Measurements from ENCODE around the gene CLSTN3.
"Not testable (repeated sequence)": the region's sequence is repeated elsewhere in the genome, so short reads cannot be mapped to it uniquely, and the experiment has no call there.

Gene CLSTN3

DNA sequence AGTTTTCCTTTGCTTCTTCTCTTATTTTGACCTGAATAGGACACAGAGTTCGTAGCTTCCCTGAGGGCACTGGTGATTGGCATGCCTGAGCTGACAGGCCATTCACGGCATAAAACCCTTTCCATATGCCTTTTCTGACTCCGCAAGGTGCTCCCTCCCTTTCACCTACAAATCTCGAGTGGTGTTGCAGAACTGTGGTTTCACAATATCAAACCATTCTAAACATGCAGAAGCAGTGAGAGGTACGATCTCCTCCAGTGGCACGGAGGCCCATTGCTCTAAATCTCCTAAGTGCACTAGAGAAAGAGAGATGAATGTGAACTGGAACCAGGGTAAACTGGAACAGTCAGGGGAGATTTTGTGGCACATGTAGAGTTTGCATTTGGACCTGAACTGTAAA is 23.9 kb downstream of the CLSTN3 start:
- DNase-seq, result no peak

DNA sequence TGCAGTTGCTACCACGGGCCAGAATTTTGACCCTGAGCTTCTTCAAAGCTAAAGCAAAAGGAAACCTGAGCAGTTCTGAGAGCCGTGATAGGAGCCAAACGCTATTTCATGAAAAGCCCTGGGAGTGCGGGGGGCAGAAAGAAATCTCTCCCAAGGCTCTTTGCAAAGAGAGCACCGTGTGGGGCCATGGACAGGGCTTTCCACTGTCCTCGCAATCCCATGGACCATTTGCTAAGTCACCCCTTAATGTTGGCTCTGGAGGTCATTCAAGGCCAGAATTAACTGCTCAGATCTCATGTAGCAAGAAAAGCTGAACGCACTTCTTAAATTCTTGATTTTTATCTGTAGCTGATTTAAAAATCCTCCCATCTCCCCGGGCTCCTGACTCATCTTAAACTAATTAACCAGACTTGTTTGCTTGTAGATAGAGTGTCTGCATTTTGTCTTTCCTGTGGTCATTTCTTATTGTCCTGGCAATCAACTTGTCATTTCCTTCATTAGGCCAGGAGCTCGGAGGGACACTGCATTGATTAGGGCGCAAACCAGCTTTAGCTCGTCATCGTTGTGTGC is 24.8 kb downstream of the CLSTN3 start:
- no peak for DNase-seq

DNA sequence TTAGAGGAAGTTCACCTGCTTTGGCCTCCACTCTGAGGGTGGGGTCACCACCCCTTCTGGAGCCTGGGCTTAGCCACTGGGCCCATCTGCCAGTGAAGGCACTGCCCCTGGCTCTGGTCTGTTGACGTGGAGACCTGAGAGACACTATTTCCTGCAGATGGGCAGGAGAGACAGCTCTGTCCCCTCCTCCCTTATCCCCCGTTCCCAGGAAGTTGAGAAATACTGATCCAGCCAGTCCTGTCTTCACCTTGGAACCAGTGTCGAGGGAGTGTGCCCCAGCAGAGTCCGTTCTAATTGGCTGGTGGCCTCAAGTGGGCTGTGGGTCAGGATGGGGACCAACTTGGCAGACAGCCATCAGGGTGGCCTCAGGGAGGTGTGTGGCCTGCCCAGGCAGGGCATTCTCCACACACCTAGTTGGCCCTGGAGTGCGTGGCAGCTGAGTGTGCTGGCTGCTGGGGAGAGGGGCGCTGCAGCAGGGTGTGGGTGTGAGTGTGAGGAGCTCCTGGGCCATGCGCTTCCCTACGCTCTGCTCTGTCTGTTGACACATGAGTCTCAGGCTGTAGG is 25.4 kb downstream of the CLSTN3 start:
- no peak for DNase-seq

DNA sequence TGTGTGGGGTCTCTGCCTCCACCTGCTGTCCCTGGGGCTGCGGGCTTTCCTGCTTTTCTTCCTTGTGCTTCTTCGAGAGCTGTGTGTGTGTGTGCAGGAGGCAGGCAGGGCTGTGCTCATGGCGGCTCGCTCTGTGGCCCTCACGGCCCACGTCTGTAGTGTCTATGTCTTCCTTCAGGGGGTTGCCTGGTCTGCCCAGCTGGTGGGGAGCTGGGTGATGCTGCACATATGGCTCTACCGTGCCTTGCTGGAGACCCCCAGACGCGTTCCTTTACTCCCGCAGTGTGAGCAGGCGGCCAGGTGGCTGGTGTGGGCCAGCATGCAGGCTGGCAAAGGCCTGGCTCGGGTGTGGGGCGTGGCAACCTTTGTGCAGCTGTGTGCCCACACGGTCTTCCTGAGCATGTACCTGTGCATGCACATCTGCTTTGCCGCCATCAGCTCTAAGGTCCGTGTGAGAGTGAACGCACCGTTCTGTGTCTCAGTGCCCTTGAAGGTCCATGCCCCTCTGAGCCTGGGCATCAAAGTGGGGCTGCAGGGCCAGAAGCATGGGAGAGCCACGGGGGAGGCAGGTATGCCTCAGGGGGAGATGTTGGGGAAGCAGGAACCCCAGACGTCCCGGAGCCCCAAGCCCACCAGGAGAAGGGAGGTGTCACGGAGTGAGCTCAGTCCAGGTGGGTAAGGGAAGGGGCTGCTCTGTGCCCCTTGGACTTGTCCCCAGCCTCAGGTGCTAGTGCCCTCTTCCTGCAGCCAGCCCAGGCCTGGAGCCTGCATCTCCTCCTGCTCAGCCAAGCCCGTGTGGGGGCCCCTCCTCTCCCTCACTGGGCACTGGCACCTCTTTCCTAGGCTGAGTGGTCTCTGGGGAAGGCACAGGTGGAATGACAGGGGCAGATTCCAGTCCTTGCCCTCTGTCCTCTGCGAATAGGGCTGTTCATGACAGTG is 26.4 kb downstream of the CLSTN3 start:
- no peak for DNase-seq

DNA sequence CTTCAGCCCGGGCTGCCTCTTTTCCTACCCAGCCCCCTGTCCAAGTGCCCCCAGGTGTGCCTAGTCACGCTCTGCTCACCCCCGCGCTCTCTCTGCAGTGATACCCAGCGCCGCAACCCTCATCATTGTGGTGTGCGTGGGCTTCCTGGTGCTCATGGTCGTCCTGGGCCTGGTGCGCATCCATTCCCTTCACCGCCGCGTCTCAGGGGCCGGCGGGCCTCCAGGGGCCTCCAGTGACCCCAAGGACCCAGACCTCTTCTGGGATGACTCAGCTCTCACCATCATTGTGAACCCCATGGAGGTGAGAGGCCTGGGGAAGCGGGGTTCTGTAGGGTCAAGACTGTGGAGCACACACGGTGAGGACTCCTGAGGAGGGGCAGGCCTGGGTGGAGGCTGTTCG is 27.2 kb downstream of the CLSTN3 start:
- DNase-seq, result no peak

DNA sequence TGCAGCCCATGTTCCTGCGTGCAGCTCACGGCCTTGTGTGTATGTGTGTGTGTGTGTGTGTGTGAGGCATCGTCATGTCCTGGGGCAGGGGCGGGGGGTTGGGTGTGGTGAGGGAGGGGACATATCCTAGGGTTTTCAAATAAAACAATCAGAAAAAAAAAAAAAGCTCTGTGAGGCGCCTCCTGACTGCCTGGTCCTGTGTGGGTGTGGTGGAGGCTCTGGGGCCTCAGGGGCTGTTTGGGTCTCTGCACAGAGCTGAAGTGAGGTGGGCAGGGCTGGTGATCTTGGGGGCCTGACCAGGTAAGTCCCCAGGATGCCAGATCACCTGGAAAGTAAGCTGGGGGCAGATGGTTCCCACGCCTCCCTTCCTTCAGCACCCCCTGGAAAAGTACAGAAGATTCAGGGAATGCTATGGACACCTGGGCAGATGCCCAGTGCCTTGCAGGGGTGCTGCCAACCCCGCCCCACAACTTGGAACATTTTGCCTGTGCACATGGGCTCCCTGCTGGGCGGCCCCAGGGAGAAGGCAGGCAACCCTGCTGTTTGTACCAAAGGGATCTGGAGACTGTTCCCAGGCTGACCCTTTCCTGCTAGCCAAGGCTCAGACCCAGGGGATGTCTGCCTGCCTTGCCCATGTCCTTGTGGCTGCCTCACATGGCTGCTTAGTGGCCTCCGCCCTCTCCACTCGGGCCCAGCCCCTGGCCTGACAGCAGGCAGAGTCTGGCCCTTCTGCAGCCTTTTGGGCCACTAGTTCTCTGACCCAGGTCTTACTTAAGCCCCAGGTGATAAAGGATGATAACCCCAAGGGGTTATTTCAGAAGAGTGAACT is 28.8 kb downstream of the CLSTN3 start:
- no peak for DNase-seq

DNA sequence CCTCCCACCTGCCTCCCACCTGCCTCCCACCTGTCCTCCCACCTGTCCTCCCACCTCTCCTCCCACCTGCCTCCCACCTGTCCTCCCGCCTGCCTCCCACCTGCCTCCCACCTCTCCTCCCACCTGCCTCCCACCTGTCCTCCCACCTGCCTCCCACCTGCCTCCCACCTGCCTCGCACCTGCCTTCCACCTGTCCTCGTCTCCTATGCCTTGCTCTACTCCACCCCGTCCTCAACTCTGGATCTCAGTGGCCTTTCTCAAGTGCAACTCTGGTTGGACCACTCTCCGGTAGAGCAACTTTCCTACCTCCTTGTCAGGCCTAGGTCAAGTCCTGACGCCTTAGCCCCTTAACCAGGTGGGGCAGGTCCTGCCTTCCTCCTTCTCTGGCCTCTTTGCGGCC is 30.0 kb downstream of the CLSTN3 start:
- DNase-seq, result no peak

DNA sequence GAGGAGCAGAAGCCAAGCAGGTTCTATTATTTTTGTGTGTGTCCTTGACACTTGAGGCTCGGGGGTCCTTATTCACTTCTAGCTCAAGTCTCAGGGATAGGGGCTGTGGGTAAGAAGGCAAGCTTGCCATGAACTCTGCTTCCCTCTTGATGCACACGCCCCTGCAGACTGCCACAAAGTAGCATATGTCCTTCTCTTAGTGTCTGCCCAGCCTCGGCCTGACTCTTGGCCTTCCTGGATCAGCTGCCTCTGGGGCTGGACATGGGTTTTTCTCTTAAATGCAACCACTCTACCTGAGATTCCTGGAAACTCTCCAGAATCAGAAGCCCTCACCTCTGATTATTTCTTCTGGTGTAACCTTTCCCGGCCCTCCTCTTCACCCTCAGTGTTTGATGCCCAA is 31.2 kb downstream of the CLSTN3 start:
- no peak for DNase-seq

DNA sequence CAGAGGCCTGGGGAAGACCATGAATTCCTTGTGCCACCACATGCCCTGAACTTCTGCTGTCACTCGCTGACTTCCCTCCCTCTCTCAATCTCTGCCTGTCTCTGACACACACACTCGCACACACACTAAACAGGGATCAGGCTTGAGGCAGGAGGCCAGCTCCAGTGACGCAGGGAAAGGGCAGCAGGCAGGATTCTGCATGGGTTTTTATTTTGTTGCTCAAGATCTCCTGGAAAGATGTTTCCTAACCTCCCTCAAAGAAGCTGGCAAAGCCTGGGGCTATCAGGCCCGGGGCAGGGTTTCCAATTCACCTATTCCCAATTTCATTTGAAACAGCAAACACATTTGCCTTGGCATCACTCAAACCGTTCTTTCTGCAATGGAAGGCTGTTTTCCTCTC is 31.6 kb downstream of the CLSTN3 start:
- no peak for DNase-seq

DNA sequence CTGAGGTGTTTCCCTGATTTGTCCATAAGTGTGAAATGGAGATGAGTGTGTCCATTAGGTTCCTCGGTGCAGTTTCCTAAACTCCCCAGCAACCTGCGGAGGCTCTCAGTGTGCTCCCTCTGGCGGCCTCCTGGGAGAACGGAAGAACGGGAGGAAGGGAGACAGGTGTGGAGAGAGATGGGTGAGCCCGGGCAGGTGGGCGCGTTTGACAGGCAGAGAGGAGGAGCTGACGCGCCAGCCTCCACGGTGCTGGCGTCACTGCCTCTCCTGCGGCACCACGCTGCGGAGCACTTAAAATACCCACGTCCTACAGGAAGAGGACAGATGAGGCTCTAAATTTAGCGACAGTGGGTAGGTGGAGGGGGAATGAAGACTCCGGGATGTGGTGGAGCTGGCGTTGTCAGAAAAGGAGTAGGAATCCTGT is 32.5 kb downstream of the CLSTN3 start:
- DNase-seq, result peak; percentile 24 to 62

DNA sequence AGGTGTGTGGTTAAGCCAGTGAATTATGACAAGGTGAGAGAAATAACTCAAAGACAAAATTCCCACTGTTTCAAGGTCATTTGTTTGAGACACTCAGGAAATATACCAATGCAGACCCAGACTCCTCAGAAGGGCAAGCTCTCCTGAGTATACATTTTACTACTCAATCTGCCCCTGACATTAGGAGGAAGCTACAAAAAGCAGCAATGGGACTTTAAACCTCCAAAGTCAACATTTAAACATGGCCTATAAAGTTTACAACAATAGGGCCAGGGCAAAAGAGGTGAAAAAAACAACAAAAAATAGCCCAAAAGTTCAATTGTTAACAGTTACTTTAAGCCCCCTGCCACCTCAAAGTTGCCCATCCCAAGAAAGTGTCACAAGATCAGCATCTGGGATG is 39.8 kb downstream of the CLSTN3 start:
- DNase-seq, result no peak

DNA sequence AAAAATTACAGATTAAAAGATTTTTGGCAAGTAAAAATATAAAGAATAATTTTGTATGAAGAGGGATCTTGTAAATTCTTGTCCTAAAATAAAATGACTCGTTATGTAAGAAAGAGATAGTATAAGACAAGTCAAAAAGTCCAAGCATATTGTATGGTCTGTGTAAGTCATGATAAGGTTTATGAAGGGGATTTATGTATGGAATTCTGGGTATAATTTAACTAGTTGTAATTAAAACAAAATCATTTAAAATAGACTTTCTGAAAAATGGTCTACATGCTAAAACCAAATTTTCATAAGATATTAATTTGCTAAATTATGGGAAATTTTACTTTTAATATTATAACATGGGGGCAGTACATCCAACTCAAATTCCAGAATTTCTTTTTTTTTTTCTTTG is 41.7 kb downstream of the CLSTN3 start:
- DNase-seq, result no peak

DNA sequence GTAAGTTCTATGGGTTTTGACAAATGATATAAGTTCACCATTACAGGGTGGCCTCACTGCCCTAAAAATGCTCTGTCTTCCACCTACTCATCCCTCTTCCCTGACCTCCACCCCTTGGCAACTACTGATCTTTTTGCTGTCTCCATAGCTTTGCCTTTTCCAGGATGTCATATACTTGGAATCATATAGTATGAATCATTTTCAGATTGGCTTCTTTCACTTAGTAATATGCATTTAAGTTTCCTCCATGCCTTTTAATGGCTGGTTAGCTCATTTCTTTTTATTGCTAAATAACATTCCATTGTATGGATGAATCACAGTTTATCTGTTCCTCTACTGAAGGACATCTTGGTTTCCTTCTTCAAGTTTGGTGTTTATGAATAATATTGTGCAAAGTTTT is 45.3 kb downstream of the CLSTN3 start:
- no peak for DNase-seq

DNA sequence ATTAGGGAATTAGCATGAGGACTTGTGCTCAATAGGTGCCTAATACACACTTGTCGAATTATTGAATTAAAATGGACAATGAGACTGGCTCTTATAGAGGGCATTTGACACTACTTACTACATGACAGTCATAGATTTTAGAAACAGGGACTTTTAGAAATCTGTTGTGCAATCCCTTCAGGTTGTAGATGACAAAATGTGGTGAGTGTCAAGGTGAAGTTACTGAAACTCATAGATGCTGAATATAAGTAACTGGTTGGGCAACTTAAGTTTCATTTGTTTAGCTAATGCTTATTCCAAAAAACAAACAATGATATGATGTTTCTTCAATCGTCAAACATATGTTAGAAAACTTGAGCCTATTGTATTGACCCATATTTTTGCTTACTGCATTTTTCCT is 46.4 kb downstream of the CLSTN3 start:
- no peak for DNase-seq

DNA sequence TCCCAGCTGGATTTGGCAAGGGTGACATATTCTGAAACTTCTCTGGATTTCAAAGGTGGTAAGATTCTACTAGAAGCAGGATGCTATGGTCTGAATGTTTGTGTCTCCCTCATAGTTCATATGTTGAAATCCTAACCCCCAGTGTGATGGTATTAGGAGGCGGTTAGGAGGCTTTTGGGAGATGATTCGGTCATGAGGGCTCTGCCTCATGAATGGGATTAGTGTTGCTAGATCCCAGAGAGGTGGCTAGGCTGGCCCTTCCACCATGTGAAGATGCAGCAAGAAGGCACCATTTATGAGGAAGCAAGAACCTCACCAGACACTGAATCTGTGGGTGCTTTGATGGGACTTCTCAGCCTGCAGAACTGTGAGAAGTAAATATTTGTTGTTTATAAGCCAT is 48.3 kb downstream of the CLSTN3 start:
- DNase-seq, result no peak

DNA sequence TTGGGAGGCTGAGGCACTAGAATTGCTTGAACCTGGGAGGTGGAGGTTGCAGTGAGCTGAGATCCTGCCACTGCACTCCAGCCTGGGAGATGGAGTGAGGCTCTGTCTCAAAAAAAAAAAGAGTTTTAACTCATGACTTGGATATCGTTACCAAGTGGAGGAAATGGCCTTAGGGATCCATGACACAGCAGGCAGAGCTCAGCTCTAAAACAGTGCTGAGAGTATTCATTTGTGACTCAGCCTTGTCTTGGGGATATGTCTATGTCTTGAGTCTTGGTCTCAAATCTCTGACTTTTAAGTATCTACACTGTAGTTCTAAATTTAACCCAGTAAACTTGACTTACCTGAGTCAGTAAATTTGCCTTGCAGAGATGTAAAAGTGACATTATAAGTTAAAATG is 50.5 kb downstream of the CLSTN3 start:
- DNase-seq, result no peak

DNA sequence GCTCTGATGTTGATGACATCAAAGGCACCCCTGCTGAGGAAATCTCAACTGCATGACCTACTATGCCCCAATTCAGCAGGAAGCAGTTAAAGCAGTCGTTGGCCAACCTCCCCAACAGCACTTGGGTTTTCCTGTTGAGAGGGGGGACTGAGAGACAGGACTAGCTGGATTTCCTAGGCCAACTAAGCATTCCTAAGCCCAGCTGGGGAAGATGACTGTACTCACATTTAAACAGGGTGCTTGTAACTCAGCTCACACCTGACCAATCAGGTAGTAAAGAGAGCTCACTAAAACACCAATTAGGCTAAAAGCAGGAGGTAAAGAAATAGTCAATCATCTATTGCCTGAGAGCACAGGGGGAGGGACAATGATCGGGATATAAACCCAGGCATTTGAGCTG is 55.9 kb downstream of the CLSTN3 start:
- not testable (repeated sequence) for DNase-seq

DNA sequence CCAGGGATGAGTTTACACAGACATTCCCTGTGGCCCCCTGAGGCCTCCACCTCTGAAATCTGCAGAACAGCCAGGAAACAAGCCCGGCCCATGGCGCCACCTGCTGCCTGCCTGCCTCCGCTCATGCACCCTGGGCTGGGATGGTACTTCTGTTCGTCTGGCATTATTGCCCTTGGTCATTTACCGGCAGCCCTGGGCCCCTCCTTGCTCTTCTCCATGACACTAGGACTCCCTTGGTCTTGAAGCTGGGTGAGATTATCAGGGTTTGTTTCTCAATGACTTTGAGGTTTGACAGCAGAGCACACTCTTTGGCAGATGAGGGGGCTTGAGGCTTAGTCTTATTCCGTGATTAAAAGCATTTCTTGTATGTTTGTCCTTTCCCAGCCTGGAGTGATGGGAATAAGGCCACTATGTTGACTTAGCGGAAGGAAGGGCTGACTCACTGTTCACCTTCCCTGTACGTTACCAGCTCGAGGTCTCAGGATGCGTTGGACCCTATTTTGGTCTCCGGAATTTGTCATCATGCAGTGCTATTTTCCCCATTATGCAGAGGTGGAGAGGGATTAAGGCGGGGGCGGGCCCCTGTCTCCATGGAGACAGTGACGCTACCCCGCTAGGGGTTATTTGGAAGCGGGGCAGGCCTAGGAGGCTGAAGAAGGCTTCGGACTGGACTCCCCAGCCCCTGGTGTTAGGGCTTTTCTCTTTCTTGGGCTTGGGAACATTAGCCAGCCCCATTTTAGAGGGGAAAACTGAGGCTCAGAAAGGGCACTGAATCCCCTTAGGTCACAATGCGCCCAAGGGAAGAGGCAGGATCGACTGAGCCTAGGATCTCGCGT is 58.6 kb downstream of the CLSTN3 start:
- peak; percentile 74 to 78 for DNase-seq

DNA sequence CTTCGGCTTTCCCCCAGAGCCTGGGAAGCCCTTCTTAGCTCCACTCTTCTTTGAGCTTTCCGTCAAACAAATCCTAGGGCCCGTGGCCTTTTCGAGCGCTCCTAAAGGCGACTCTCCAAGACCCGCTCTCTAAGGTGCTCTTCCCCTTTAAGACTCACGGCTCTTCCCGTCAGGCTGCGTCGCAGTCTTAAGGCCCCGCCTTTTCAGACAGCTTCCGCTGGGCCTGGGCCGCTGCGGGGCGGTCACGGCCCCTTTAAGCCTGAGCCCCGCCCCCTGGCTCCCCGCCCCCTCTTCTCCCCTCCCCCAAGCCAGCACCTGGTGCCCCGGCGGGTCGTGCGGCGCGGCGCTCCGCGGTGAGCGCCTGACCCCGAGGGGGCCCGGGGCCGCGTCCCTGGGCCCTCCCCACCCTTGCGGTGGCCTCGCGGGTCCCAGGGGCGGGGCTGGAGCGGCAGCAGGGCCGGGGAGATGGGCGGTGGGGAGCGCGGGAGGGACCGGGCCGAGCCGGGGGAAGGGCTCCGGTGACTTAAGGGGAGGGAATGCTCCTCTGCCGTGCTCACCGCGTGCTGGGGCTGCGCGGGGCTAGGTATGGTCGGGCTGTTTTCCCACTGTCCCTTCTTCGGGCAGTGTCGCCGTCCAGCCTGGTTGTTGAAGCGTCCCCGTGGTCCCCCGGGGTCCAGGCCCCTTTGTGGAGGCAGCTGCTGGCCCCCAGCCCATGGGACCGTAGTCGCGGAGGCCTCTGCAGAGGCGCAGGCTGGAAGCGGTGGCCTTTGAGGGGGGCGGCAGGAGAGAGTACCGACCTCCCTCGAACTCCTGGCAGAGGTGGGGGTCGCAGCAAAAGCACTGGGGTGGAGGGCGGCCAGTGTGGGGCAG is 59.5 kb downstream of the CLSTN3 start, which contains the start of gene PEX5:
PEX5 (plus strand) TSS at position 289 of the 870 bp plus-strand sequence. CDS start 692 bp downstream, outside the sequence.
- peak; percentile 93 to 94 for DNase-seq

DNA sequence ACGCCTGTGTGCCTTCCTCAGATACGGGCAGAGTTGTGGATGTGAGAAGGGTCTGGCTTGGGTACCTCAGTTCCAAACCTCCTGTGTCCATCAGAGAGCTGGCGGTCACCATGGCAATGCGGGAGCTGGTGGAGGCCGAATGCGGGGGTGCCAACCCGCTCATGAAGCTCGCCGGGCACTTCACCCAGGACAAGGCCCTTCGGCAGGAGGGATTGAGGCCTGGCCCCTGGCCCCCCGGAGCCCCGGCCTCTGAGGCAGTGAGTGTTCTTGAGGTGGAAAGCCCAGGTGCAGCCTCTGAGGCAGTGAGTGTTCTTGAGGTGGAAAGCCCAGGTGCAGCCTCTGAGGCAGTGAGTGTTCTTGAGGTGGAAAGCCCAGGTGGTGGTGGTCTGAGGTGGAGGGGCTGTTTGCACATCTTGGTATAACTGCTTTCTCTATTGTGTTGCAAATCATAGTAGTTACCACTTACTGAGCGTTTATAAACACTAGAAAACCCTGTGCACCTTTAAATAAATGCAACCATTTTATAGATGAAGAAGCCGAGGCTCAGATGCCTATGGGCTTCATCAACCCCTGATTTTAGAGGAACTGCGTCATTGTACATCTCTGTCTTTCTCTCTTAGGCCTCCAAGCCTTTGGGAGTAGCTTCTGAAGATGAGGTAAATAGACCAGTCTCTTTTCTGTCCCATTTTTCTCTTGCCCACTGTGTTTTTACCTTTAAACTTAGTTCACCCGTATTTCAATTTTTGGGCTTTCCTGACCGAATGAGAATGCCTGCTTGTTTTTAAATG is 60.3 kb downstream of the CLSTN3 start:
- peak; percentile 19 to 26 for DNase-seq

Data from NCI-H1930 (cell line).